HG03103 (cell line): ENCODE results near the gene ABTB1.
"Not testable (repeated sequence)": the region's sequence is repeated elsewhere in the genome, so short reads cannot be mapped to it uniquely, and the experiment has no call there.

Source experiments
- ATAC-seq: cut with Tn5 transposase; IDR thresholded peaks from one replicate; pipeline ENCODE4 v1.9.1; 2021; ENCODE audit warnings: low read depth; ENCODE audit not compliant: unreplicated experiment

Gene ABTB1

GRCh38 chr3:127699416-127700300, 26.9 kb downstream of the ABTB1 start:
- ATAC-seq: no peak

- no peak for ATAC-seq
Observed at GRCh38 chr3:127700406-127700805, 27.7 kb downstream of the ABTB1 start.

- ATAC-seq: no peak
Observed at GRCh38 chr3:127701280-127701911, 28.6 kb downstream of the ABTB1 start.

DNA sequence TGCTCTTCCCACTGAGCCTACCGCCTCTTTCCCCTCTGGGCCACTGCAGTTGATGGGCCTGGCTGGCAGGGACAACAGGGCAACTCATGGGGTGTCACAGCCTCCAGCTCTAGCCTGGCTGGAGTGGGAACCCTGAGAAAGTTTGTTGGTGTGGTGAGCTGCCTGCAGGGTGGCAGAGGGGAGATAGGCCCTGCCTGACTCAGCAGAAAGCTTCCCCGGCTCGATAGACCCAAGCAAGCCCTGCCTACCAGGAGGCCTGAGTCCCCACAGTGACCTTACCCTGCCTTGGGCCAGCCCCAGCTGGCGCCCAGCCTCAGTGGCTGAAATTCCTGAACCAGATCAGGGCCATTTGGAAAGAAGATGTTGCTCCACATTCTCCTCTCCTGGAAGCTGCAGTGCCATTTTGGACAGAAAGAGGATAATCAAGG, 29.4 kb downstream of the ABTB1 start:
- ATAC-seq: no peak

GRCh38 chr3:127704840-127705239, 32.1 kb downstream of the ABTB1 start:
- not testable (repeated sequence) for ATAC-seq

DNA sequence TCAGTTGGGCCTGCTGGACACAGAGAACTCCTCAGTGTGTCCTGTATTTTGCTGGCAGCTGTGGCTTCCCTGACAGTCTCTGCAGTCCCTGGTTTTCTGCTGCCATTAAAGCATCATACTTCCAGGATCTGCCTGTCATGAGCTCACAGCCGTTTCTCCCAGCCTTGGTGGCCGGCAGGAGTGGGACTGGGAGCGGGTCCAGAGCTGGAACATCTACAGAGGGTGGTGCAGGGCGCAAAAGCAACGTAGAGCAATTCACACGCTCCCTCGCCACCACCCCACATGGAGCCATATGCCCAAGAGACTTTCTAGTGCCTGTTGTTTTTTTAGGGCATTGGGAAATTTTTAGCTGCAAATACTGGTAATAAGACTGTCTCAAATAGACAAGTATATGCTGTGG, 33.6 kb downstream of the ABTB1 start:
- no peak for ATAC-seq

GRCh38 chr3:127706785-127707351, 34.1 kb downstream of the ABTB1 start:
- ATAC-seq: no peak

DNA sequence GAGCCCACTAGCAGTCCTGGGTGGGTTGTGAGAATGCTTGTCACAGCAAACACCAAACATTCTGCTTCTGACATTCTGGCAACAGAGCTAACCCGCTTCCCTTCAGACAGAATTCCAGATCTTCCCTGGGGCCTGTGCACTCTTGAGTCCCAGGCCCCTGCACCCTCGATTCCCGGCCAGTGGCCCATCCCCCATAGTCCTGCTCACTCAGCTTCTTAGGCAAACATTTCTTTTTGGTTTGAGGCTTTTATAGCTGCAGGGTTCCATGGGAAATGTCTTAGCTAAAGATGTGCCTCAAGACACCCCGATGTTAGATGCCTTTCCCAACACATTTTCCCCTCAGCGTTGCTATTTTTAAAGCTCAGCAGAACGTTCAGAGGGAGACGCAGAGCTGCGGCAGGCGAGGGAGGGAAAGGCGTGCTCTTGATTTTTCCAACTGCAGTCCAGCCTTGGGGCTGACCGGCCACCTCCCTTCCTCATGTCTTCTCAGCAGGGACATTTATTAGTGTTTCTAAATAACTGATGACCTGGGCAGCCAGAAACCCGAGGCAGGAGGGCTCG, 35.2 kb downstream of the ABTB1 start:
- no peak for ATAC-seq

GRCh38 chr3:127708837-127709236, 36.1 kb downstream of the ABTB1 start:
- no peak for ATAC-seq

DNA sequence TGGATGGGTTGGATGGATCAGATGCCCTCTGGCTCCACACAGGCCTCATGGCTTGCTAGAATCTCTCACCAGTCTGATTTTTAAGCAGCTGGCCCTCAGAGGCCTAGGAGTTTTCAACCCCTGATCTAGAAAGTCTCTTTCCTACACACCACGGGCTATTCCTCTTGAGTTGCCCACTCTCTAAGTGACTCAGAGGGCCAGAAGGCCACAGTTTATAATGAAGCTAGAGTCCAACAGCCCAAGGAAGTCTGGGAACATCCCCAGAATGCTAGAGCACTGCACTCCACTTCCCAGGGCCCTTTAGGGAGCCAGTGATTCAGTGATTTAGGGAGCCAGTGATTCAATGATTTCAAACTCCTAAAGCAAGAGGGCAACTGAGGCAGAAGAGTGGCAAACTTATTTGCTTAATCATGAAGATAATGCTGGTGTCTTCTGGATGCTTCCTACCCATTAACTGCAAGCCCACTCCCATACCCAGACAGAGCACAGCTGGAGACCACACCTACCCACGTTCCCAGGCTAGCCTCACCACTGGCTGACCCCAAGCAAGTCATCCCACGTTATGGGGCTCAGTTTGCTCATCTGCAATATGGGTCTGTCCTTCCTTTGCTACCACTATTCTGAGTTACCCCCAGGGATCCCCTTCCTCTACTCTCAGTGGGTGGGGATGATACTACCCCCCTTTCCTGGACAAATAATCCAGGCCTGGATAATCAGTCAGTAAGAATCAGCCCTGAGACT, 36.7 kb downstream of the ABTB1 start:
- no peak for ATAC-seq

DNA sequence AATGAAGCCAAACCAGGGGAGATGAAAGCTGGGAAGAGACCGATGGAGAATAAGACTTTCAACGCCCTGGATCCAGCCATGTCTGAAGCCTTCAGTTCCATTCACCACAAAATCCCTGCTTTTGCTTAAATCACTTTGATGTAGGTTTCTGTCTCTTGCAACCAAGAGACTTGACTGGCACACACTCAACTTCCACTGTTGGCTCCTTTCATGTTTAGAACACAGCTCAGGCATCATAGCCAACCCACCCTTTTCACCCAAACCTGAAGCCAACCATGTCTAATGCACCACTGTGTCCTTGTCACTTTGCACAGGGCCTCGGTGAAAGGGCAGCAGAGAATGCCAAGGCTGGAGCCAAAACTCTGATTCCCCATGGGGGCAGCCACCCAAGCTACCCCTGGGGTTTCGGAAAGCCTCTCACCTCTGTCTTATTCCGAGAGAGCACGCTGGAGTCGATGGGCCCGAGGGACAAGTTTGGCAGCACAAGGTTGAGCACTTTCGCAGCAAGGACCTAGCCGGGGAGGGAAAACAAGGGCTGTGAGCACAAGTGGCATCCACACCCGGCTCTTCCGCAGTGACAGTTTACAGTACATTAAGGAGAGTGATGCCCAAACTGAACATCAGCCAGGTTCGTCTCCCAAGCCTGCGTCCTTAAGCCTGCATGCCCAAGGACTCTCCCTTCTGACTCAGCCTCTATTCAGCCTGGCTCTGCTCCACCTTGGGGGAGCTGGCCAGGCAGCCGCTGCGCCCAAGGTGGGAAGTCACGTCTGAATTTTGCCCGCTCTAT, 37.6 kb downstream of the ABTB1 start:
- ATAC-seq: no peak

DNA sequence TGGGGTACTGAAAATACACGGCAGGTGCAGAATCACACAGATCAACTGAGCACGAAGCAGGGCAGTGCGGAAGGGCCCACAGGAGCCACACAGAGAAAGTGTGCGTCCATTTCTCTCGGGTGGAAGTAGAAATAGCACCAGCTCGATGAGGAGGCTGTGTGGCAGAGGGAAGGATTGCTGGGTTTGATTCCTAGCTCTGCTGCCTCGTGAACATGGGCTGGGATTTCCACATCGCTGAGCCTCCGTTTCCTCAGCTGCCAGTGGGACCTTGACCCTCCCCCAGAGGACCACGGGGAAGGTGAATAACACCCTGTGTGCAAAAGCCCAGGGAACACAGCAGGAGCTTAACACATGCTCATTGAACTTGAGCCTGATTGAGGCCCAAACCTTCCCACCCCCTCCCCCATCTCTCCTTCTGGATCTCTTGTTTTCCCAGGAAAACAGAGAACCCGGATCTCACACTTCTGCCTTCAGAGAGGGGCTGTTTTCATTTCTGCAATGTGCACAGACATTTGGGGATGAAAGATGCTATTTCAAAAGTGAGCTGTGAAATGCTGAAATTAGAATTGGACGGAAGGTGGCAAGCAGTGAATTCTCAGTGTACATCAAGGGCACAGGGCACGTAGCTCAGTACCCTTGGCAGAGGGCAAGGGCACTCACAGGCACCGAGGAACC, 38.4 kb downstream of the ABTB1 start:
- ATAC-seq: no peak

DNA sequence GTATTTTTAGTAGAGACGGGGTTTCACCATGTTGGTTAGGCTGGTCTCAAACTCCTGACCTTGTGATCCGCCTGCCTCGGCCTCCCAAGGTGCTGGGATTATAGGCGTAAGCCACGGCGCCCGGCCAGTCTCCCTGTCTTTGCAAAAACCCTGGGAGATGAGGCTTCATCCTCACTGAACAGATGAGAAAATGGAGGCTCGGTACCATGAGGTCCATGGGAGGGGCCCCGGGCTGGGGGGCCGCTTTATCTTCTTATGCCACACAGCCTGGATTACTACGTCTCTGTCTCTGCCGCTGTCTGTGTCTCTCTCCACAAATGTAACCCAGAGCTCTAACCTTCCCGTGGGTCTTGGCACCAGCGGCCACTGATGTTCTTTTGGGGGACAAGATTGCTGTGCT, 39.1 kb downstream of the ABTB1 start:
- ATAC-seq: no peak

- no peak for ATAC-seq
Observed at GRCh38 chr3:127712461-127712860, 39.7 kb downstream of the ABTB1 start.

DNA sequence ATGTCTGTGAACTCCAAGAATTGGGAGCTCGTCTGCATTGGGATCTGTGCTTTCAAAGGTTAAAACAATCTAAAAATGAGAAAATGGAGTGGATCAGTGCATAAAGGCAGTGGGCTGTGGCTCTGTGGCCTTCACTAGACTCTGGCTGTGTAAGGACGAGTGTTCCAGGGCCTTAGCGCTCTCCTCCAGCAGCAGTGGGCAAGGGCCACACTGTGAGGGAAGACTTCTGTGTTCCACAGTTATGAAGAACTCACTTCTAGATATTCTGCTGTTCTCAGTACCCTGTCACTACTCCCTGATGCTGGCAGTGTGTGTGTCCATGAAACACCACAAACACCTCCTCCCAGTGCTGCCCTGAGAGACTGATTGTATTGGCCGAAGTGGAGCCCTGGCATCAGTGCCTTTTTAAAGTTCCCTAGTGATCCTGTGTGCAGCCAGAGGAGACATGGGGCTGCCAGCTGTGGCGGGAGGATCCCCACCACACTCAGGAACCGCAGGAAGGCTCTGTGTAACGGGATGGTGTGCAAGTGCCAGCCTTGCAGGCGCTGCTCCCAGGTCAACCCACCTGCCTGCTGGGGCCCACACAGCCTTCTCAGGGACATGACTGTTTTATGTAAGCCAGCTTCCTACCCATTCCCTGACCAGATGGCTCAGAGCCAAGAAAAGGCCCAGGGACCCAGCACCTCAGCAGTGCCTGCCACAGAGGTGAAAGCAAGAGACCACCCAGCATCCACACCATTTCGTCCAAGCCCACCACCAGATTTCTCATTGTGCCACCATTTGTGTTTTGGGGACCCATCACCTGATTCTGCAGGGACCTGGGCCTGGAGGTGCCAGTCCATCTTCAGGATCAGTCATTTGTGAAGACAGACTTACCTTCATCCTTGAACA, 40.4 kb downstream of the ABTB1 start:
- no peak for ATAC-seq

- ATAC-seq: no peak
Observed at GRCh38 chr3:127714125-127714571, 41.4 kb downstream of the ABTB1 start.

GRCh38 chr3:127714866-127715265, 42.1 kb downstream of the ABTB1 start:
- ATAC-seq: no peak

GRCh38 chr3:127715532-127715931, 42.8 kb downstream of the ABTB1 start:
- no peak for ATAC-seq
